ENCODE results near the gene PPT2.

The PPT2 gene

DNA sequence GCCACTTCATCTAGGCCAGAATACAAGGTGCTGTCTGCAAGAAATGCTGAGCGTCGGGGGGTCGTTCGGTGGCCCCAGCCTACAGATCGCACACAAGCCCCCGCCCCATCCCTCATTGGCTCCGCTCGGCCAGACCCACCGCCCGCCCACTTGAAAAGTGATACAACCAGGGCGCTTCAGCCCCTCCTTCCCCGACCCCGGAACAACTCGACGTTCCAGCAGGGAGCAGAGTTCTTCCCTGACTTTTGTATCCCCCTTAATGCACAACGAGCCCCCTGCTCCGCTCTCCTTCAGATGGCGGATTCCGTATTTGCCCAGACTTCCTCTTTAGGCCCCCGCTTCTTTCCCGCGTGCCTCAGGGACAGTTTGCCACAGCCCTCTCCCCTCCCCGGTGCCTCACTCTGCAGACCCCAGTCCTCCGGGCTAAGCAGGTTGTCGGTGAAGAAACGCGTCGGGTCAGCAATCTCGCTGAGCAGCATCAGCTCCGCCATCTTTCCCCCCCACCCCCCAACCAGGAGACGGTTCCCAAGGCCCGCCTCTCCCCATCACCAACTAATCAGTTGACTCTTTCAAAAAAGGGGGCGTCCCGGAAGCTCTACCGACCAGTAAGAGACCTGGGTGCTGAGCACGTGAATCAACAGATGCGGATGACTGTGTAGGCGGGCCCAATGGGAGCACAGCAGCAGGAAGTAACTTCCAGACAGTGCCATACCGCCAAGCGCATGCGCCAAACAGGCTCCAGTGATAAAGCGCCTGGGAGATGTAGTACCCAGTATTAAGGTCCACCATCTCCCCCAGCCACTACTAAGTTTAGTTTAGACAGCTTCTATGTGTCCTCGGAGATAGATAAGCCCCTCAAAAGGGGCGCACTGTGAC is 26.0 kb upstream of the PPT2 start, which contains the start of gene ATF6B:
ATF6B (minus strand) TSS at position 530 of the 876 bp plus-strand sequence; CDS start at position 491, 39 bp downstream.
- Histone ChIP-seq H3K9me3 (no peaks in the 10 kb centered on the region), H3K27me3 (no peaks in the 10 kb centered on the region), H3K36me3 (no peaks in the 10 kb centered on the region; the same call in none of the 2 replicates), H3K4me1 (peaks cover 5% of the 10 kb centered on the region), H3K4me3 (ENCODE audit: low read depth, low read length) (peak within 1 kb of the TSS; percentile 98)
- TF ChIP-seq CTCF (IDR thresholded peaks at IDR 0.05; ENCODE audit: low read depth, low read length), result no peak
- DNase-seq, result peak; percentile 97

DNA sequence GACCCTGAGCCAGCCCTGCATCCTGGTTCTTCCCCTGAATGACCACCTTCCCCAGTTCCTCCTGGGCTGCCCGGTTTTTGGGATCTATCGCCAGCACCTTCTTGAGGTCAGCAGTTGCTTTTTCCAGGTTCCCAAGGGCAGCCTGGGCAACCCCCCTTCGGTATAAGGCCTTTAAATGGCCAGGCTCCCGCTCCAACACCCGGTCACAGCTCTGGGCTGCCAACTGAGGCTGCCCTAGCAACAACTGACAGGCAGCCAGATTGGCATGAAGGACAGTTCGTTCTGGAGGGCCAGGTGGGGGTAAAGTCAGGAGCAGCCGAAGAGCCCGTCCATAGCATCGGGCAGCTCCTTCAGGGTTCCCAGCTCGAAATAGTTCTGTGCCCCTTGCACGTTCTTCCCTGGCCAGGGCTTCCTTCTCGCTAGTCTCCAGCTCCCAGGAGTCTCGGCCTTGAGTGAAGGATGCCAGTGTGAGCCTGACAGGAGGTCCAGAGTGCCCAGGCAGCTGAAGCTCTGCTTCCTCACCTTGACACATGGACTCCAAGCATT is 25.1 kb upstream of the PPT2 start:
- Histone ChIP-seq H3K27me3 (no peaks in the 10 kb centered on the region), H3K9me3 (no peaks in the 10 kb centered on the region), H3K36me3 (no peaks in the 10 kb centered on the region; the same call in none of the 2 replicates), H3K4me3 (ENCODE audit: low read depth, low read length) (peak overlapping the region; percentile 83), H3K4me1 (peaks cover 5% of the 10 kb centered on the region)
- no peak for TF ChIP-seq CTCF (IDR thresholded peaks at IDR 0.05; ENCODE audit: low read depth, low read length)
- no peak for DNase-seq

DNA sequence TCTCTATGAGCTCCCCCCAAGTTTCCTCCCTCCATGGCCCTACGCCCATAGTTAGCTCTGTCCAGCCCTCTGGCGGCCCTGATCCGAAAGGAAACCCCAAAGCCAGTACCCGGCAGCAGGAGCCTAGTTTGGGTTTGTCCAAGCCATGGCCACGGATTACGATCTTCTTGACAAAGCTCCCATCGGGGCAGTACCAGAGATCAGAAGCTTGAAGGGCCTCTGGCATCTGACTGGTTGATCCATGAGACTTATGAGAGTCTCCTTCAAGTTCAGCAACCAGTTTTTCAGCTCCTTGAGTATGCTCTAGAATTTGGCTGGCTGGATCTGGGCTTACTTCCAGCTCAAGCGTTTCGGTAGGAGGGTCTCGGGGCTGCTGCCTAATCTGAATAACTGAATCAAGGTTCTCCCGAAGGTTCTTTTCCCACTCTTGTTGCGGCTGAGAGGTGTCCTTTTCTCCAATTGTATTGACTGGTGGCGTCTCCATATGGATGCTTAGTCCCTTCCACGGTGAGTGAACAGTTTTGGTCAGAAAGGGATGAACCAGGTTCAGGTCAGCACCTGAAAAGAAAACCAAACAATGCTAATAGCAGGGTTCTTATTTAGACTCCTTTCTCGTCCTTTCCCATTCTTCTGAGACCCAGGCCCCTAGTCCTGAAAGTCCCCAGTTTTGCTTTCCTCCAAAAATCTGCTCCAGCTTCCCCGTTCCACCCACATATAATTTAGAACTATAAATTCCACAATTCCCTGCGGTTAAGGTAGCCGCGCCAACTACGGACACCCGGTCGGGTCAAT is 24.4 kb upstream of the PPT2 start:
- Histone ChIP-seq H3K27me3 (no peaks in the 10 kb centered on the region), H3K4me1 (peaks cover 5% of the 10 kb centered on the region), H3K4me3 (ENCODE audit: low read depth, low read length) (peak overlapping the region; percentile 83), H3K36me3 (no peaks in the 10 kb centered on the region; the same call in none of the 2 replicates), H3K9me3 (no peaks in the 10 kb centered on the region)
- no peak for DNase-seq
- TF ChIP-seq CTCF (IDR thresholded peaks at IDR 0.05; ENCODE audit: low read depth, low read length), result no peak

DNA sequence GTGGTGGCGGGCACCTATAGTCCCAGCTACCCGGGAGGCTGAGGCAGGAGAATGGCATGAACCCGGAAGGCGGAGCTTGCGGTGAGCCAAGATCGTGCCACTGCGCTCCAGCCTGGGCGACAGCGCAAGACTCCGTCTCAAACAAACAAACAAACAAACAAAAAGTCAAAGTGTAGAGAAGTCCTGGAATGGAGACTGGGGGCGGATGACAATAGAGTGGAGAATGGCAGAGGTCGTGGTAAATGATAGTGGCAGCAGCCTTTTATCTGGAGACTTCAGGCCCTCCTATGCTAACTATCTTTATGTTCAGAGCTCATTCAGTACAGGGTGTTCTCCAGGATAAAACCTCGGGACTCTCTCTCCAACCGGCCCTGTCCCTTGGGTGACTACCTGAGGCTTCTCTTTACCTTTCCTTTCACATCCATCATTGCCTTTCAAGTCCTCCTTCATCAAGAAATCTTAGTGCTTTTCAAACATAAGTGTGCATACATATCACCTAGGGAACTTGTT is 22.4 kb upstream of the PPT2 start:
- no peak for DNase-seq
- TF ChIP-seq CTCF (IDR thresholded peaks at IDR 0.05; ENCODE audit: low read depth, low read length), result no peak

DNA sequence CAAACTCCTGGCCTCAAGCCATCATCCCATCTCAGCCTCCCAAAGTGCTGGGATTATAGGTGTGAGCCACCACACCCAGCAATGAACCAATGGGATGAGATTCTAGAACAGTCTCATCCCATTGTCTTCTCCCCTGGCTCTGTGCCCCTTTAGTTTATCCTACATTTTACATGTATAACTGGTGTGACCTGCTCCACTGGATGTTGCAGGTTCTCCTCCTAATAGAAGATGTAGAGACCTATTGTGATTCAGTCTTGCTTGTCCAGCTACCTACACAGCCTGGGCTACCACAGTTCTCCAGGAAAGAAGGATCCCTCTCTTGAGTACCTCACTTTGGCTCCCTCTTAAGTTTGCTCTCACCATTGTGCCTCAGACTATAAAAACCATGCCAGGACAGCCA is 21.8 kb upstream of the PPT2 start:
- TF ChIP-seq CTCF (IDR thresholded peaks at IDR 0.05; ENCODE audit: low read depth, low read length), result no peak
- no peak for DNase-seq
- Histone ChIP-seq H3K4me3 (ENCODE audit: low read depth, low read length) (no peak overlapping the region), H3K9me3 (no peaks in the 10 kb centered on the region), H3K27me3 (no peaks in the 10 kb centered on the region), H3K4me1 (peaks cover 5% of the 10 kb centered on the region), H3K36me3 (no peaks in the 10 kb centered on the region)

More for the DNA sequence above, 22.4 kb upstream of the PPT2 start:
- Histone ChIP-seq H3K4me3 (ENCODE audit: low read depth, low read length) (no peak overlapping the region), H3K9me3 (no peaks in the 10 kb centered on the region), H3K27me3 (no peaks in the 10 kb centered on the region), H3K4me1 (peaks cover 5% of the 10 kb centered on the region), H3K36me3 (no peaks in the 10 kb centered on the region)

Data from BE2C (cell line).